ENCODE measurements around the gene ZIC2. TPM values are rescaled to one million over a fixed set of nuclear protein-coding genes. Genes with fewer than 3 reads are reported as not detected.

ZIC2 gene
- total RNA-seq, 1 donor from 2014 or later = not detected

- no peaks in the 10 kb centered on the region for H3K36me3 Mint-ChIP-seq (ENCODE audit: insufficient read depth)
- H3K27ac Mint-ChIP-seq = no peak overlapping the region
- no peak overlapping the region for H3K4me3 Mint-ChIP-seq (ENCODE audit: low read depth)
- no peak for DNase-seq (ENCODE audit: low spot score, unreplicated experiment)
- no peak for TF ChIP-seq CTCF (IDR thresholded peaks at IDR 0.05; ENCODE audit: unreplicated experiment)
- no peaks in the 10 kb centered on the region for H3K9me3 Mint-ChIP-seq (ENCODE audit: low read depth)
- peaks cover 12% of the 10 kb centered on the region for H3K4me1 Mint-ChIP-seq (ENCODE audit: low read depth)
- peaks cover 79% of the 10 kb centered on the region for H3K27me3 Mint-ChIP-seq
These were observed 16.1 kb upstream of the ZIC2 start for GRCh38 chr13:99965329-99966000.

- Mint-ChIP-seq H3K4me3 (ENCODE audit: low read depth) (no peak overlapping the region), H3K36me3 (ENCODE audit: insufficient read depth) (no peaks in the 10 kb centered on the region), H3K27me3 (peaks cover 72% of the 10 kb centered on the region), H3K9me3 (ENCODE audit: low read depth) (no peaks in the 10 kb centered on the region), H3K27ac (no peak overlapping the region), H3K4me1 (ENCODE audit: low read depth) (peaks cover 10% of the 10 kb centered on the region)
- no peak for TF ChIP-seq CTCF (IDR thresholded peaks at IDR 0.05; ENCODE audit: unreplicated experiment)
- no peak for DNase-seq (ENCODE audit: low spot score, unreplicated experiment)
These were observed 15.3 kb upstream of the ZIC2 start for GRCh38 chr13:99966064-99966805.

GRCh38 chr13:99967498-99967868, 14.1 kb upstream of the ZIC2 start:
- H3K9me3 Mint-ChIP-seq (ENCODE audit: low read depth) = no peaks in the 10 kb centered on the region
- peaks cover 70% of the 10 kb centered on the region for H3K27me3 Mint-ChIP-seq
- DNase-seq (ENCODE audit: low spot score, unreplicated experiment) = no peak
- no peak for TF ChIP-seq CTCF (IDR thresholded peaks at IDR 0.05; ENCODE audit: unreplicated experiment)
- no peak overlapping the region for H3K4me3 Mint-ChIP-seq (ENCODE audit: low read depth)
- H3K36me3 Mint-ChIP-seq (ENCODE audit: insufficient read depth) = no peaks in the 10 kb centered on the region
- H3K4me1 Mint-ChIP-seq (ENCODE audit: low read depth) = peaks cover 10% of the 10 kb centered on the region
- no peak overlapping the region for H3K27ac Mint-ChIP-seq

- Mint-ChIP-seq H3K27ac (no peak overlapping the region), H3K36me3 (ENCODE audit: insufficient read depth) (no peaks in the 10 kb centered on the region), H3K4me1 (ENCODE audit: low read depth) (peaks cover 10% of the 10 kb centered on the region), H3K9me3 (ENCODE audit: low read depth) (no peaks in the 10 kb centered on the region), H3K27me3 (peaks cover 70% of the 10 kb centered on the region), H3K4me3 (ENCODE audit: low read depth) (peak overlapping the region; percentile 36)
- TF ChIP-seq CTCF (IDR thresholded peaks at IDR 0.05; ENCODE audit: unreplicated experiment) = no peak
- DNase-seq (ENCODE audit: low spot score, unreplicated experiment) = no peak
These were observed 13.6 kb upstream of the ZIC2 start for GRCh38 chr13:99967869-99968520.

Data from progenitor cell of endocrine pancreas (in vitro differentiated cells).